Trophoblast cell (in vitro differentiated cells and primary cell): ENCODE measurements around the gene ALLC.

ENCODE experiments used
- DNase-seq, 2 donors: peaks; one replicate each; pipeline ENCODE4 v3.0.0-alpha.2; 2016
- H2AFZ ChIP-seq: 2 replicates; pipeline ENCODE4 v1.6.1; 2013; ENCODE audit warnings: low read length, moderate library complexity, mild to moderate bottlenecking; ENCODE audit not compliant: insufficient read depth, poor library complexity
- H2AK5ac ChIP-seq: 2 replicates; pipeline ENCODE4 v1.6.1; 2013; ENCODE audit warnings: mild to moderate bottlenecking, low read length
- H2BK120ac ChIP-seq: 2 replicates; pipeline ENCODE4 v1.6.1; 2013; ENCODE audit warnings: low read length, mild to moderate bottlenecking, moderate library complexity; ENCODE audit not compliant: insufficient read depth, poor library complexity
- H2BK12ac ChIP-seq: 2 replicates; pipeline ENCODE4 v1.6.1; 2013; ENCODE audit warnings: mild to moderate bottlenecking, low read length, moderate library complexity
- H2BK5ac ChIP-seq: 2 replicates; pipeline ENCODE4 v1.6.1; 2013; ENCODE audit warnings: low read length, low read depth, moderate library complexity, mild to moderate bottlenecking; ENCODE audit not compliant: poor library complexity
- H3K14ac ChIP-seq: 2 replicates; pipeline ENCODE4 v1.6.1; 2013; ENCODE audit warnings: mild to moderate bottlenecking, low read length
- H3K18ac ChIP-seq: 2 replicates; pipeline ENCODE4 v1.6.1; 2013; ENCODE audit warnings: mild to moderate bottlenecking, low read length
- H3K23ac ChIP-seq: 2 replicates; pipeline ENCODE4 v1.6.1; 2013; ENCODE audit warnings: low read length
- H3K27ac ChIP-seq: 2 replicates; pipeline ENCODE4 v1.5.1; 2013; ENCODE audit warnings: low read depth, mild to moderate bottlenecking, inconsistent platforms, low read length, moderate library complexity
- H3K27me3 ChIP-seq: 2 replicates; pipeline ENCODE4 v1.6.1; 2013; ENCODE audit warnings: inconsistent platforms, mild to moderate bottlenecking, low read length, moderate library complexity; ENCODE audit not compliant: insufficient read depth
- H3K36me3 ChIP-seq, 2 experiments: 1 replicate in 1 of 2; 2 replicates in 1 of 2; pipeline ENCODE4 v1.6.1; 2013; ENCODE audit warnings: low read length in 2 of 2, mild to moderate bottlenecking in 2 of 2, moderate library complexity in 1 of 2; ENCODE audit not compliant: insufficient read depth in 2 of 2, control insufficient read depth in 1 of 2
- H3K4ac ChIP-seq: 2 replicates; pipeline ENCODE4 v1.6.1; 2013; ENCODE audit warnings: low read depth, mild to moderate bottlenecking, low read length, moderate library complexity
- H3K4me1 ChIP-seq, 2 experiments: 1 replicate in 1 of 2; 2 replicates in 1 of 2; pipeline ENCODE4 v1.6.1; 2013; ENCODE audit warnings: low read length in 2 of 2, mild to moderate bottlenecking in 2 of 2, moderate library complexity in 1 of 2; ENCODE audit not compliant: insufficient read depth in 2 of 2, control insufficient read depth in 1 of 2
- H3K4me2 ChIP-seq: 2 replicates; pipeline ENCODE4 v1.6.1; 2013; ENCODE audit warnings: inconsistent platforms, mild to moderate bottlenecking, low read length, moderate library complexity
- H3K4me3 ChIP-seq: 2 replicates; pipeline ENCODE4 v1.5.1; 2013; ENCODE audit warnings: mild to moderate bottlenecking, low read depth, low read length, inconsistent platforms
- H3K79me1 ChIP-seq: one replicate; pipeline ENCODE4 v1.6.1; 2013; ENCODE audit warnings: low read length
- H3K79me2 ChIP-seq: 2 replicates; pipeline ENCODE4 v1.6.1; 2013; ENCODE audit warnings: low read length, mild to moderate bottlenecking; ENCODE audit not compliant: control insufficient read depth, insufficient read depth, poor library complexity
- H3K9ac ChIP-seq: 2 replicates; pipeline ENCODE4 v1.6.1; 2013; ENCODE audit warnings: mild to moderate bottlenecking, low read length
- H3K9me3 ChIP-seq: 2 replicates; pipeline ENCODE4 v1.6.1; 2013; ENCODE audit warnings: low read depth, mild to moderate bottlenecking, control low read depth, inconsistent platforms, low read length; ENCODE audit not compliant: insufficient read depth
- H4K12ac ChIP-seq: 2 replicates; pipeline ENCODE4 v1.6.1; 2013; ENCODE audit warnings: low read depth, mild to moderate bottlenecking, low read length, moderate library complexity
- H4K8ac ChIP-seq: 2 replicates; pipeline ENCODE4 v1.6.1; 2013; ENCODE audit warnings: low read depth, mild to moderate bottlenecking, low read length, moderate library complexity
- H4K91ac ChIP-seq: one replicate; pipeline ENCODE4 v1.6.1; 2013; ENCODE audit warnings: low read depth, mild to moderate bottlenecking, low read length, moderate library complexity
- WGBS: extraction: QIAGEN DNeasy Blood & Tissue Kit; methylation state at CpG from one replicate; pipeline ENCODE4 v1.1.7; 2013; ENCODE audit warnings: missing lambda C conversion rate; ENCODE audit not compliant: insufficient read length, insufficient coverage; ENCODE audit errors: extremely low coverage; 5-methylcytosine and 5-hydroxymethylcytosine counted together

The ALLC gene

DNA sequence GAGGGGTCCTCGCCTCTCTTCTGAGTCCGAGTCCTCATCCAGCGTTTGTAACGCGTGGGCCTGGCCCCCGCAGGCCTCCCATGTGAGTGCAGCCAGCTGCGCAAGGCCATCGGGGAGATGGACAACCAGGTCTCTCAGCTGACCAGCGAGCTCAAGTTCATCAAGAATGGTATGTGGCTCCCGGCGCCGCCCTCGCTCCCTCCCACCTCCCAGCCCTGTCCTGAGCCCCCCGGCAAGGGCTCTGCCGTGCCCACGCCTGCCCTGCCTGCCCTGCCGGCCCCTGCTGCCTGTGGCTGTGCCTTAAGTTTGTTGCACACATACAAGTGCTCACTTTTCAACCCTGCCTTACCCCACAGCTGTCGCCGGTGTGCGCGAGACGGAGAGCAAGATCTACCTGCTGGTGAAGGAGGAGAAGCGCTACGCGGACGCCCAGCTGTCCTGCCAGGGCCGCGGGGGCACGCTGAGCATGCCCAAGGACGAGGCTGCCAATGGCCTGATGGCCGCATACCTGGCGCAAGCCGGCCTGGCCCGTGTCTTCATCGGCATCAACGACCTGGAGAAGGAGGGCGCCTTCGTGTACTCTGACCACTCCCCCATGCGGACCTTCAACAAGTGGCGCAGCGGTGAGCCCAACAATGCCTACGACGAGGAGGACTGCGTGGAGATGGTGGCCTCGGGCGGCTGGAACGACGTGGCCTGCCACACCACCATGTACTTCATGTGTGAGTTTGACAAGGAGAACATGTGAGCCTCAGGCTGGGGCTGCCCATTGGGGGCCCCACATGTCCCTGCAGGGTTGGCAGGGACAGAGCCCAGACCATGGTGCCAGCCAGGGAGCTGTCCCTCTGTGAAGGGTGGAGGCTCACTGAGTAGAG lies 14.4 kb upstream of the ALLC start:
- Histone ChIP-seq H3K36me3 (no peaks in the 10 kb centered on the region), H4K8ac (no peak overlapping the region), H2BK120ac (no peak overlapping the region), H3K79me2 (no peaks in the 10 kb centered on the region), H2BK12ac (no peak overlapping the region), H4K91ac (no peak overlapping the region), H3K4me1 (no peaks in the 10 kb centered on the region), H3K79me1 (no peaks in the 10 kb centered on the region), H3K14ac (no peak overlapping the region), H4K12ac (no peak overlapping the region), H2AFZ (no peak overlapping the region), H3K9me3 (no peaks in the 10 kb centered on the region), H3K23ac (no peak overlapping the region), H3K4me3 (no peak overlapping the region), H3K9ac (no peak overlapping the region), H2BK5ac (no peak overlapping the region), H3K18ac (no peak overlapping the region), H3K27me3 (no peaks in the 10 kb centered on the region), H2AK5ac (no peak overlapping the region), H3K4ac (no peak overlapping the region), H3K27ac (no peak overlapping the region), H3K4me2 (no peak overlapping the region)
- WGBS = no CpG with 5 or more reads among the region's 48 CpGs
- DNase-seq = no peak

- H3K27me3 ChIP-seq = no peaks in the 10 kb centered on the region
- no peak overlapping the region for H3K27ac ChIP-seq
- no peak overlapping the region for H3K23ac ChIP-seq
- no peaks in the 10 kb centered on the region for H3K36me3 ChIP-seq
- H3K14ac ChIP-seq = no peak overlapping the region
- H4K12ac ChIP-seq = no peak overlapping the region
- H3K4ac ChIP-seq = no peak overlapping the region
- H2BK12ac ChIP-seq = no peak overlapping the region
- no peak overlapping the region for H2BK120ac ChIP-seq
- no peaks in the 10 kb centered on the region for H3K79me1 ChIP-seq
- no peak overlapping the region for H3K9ac ChIP-seq
- no peak overlapping the region for H2AFZ ChIP-seq
- no peak overlapping the region for H3K4me2 ChIP-seq
- H3K79me2 ChIP-seq = no peaks in the 10 kb centered on the region
- H3K18ac ChIP-seq = no peak overlapping the region
- no peak for DNase-seq
- no peak overlapping the region for H4K91ac ChIP-seq
- H3K4me3 ChIP-seq = no peak overlapping the region
- no peak overlapping the region for H2BK5ac ChIP-seq
- H3K4me1 ChIP-seq = no peaks in the 10 kb centered on the region
- no peak overlapping the region for H2AK5ac ChIP-seq
- H4K8ac ChIP-seq = no peak overlapping the region
- no peaks in the 10 kb centered on the region for H3K9me3 ChIP-seq
These were observed 13.8 kb upstream of the ALLC start for GRCh38 chr2:3644246-3644525.

- H3K9me3 ChIP-seq = no peaks in the 10 kb centered on the region
- no peaks in the 10 kb centered on the region for H3K79me1 ChIP-seq
- no peak overlapping the region for H3K18ac ChIP-seq
- H4K91ac ChIP-seq = no peak overlapping the region
- H3K4me3 ChIP-seq = no peak overlapping the region
- no peak overlapping the region for H3K23ac ChIP-seq
- no peak overlapping the region for H3K14ac ChIP-seq
- no peak overlapping the region for H3K4ac ChIP-seq
- H2BK120ac ChIP-seq = no peak overlapping the region
- no peak overlapping the region for H2AFZ ChIP-seq
- H4K12ac ChIP-seq = no peak overlapping the region
- H3K9ac ChIP-seq = no peak overlapping the region
- H3K4me1 ChIP-seq = no peaks in the 10 kb centered on the region
- no peak overlapping the region for H2BK12ac ChIP-seq
- no peak overlapping the region for H2BK5ac ChIP-seq
- WGBS = no CpG with 5 or more reads among the region's 15 CpGs
- H3K79me2 ChIP-seq = no peaks in the 10 kb centered on the region
- no peak overlapping the region for H2AK5ac ChIP-seq
- no peak overlapping the region for H3K4me2 ChIP-seq
- H3K27ac ChIP-seq = no peak overlapping the region
- no peaks in the 10 kb centered on the region for H3K27me3 ChIP-seq
- H4K8ac ChIP-seq = no peak overlapping the region
- no peak for DNase-seq
- H3K36me3 ChIP-seq = no peaks in the 10 kb centered on the region
These were observed 13.0 kb upstream of the ALLC start for GRCh38 chr2:3644891-3645605.

- no CpG with 5 or more reads among the region's 10 CpGs for WGBS
- Histone ChIP-seq H3K27me3 (no peaks in the 10 kb centered on the region), H3K18ac (no peak overlapping the region), H3K4me1 (no peaks in the 10 kb centered on the region), H3K4me2 (no peak overlapping the region), H4K12ac (no peak overlapping the region), H3K14ac (no peak overlapping the region), H3K27ac (no peak overlapping the region), H4K8ac (no peak overlapping the region), H2AK5ac (no peak overlapping the region), H3K4me3 (no peak overlapping the region), H2AFZ (no peak overlapping the region), H2BK5ac (no peak overlapping the region), H3K36me3 (no peaks in the 10 kb centered on the region), H3K79me2 (no peaks in the 10 kb centered on the region), H3K79me1 (no peaks in the 10 kb centered on the region), H3K9me3 (no peaks in the 10 kb centered on the region), H3K4ac (no peak overlapping the region), H4K91ac (no peak overlapping the region), H2BK12ac (no peak overlapping the region), H2BK120ac (no peak overlapping the region), H3K9ac (no peak overlapping the region), H3K23ac (no peak overlapping the region)
- no peak for DNase-seq
These were observed 12.1 kb upstream of the ALLC start for GRCh38 chr2:3645745-3646389.
